ENCODE results near the gene ADORA2B.

ADORA2B gene

DNA sequence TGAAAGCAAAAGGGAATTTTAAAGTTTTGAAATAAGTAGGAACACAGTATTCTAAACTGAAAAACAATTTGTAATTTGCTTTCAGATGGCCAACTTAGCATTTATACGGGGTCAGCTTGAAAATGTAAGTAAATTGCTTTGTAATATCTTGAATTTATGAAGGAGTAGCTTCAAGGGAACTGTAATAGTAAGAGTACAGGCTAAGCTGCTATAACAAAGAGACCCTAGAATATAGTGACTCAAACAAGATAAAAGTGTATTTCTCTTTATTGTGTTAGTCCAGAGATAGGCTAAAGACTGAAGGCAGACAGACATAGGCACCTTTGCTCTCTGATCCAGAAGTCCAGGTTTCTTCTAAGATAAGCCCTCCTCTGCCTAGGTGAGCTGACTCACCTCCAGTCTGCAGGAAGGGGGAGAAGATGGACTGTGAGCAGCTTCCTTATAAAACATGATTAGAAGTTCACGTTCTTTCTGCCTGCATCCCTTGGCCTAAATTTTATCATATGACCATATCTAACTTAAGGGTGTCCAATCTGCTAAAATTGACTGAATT lies 57.9 kb downstream of the ADORA2B start:
- peaks cover 59 to 66% (median 61%) of the 10 kb centered on the region in 3 donors for H3K36me3 ChIP-seq

GRCh38 chr17:16003841-16004240 lies 58.9 kb downstream of the ADORA2B start:
- no peaks in the 10 kb centered on the region for H3K9me3 ChIP-seq
- no peak overlapping the region for H3K27ac ChIP-seq
- peaks cover 70 to 77% (median 70%) of the 10 kb centered on the region in 3 donors for H3K36me3 ChIP-seq
- peaks cover 0 to 21% (median 15%) of the 10 kb centered on the region in 4 donors for H3K4me1 ChIP-seq
- intact Hi-C loops (cut with DNase I; ENCODE audit: low total_unique reads) = no loop called here
- no peak for DNase-seq
- TF ChIP-seq CTCF (IDR thresholded peaks at IDR 0.05) = no peak
- H3K4me3 ChIP-seq = no peak overlapping the region
- no peaks in the 10 kb centered on the region for H3K27me3 ChIP-seq

More for the DNA sequence above, 57.9 kb downstream of the ADORA2B start:
- Histone ChIP-seq H3K27me3 (no peaks in the 10 kb centered on the region), H3K27ac (no peak overlapping the region), H3K9me3 (no peaks in the 10 kb centered on the region), H3K4me1 (peaks cover 0 to 23% (median 15%) of the 10 kb centered on the region in 4 donors), H3K4me3 (no peak overlapping the region)
- no peak for DNase-seq
- intact Hi-C loops (cut with DNase I; ENCODE audit: low total_unique reads) = no loop called here
- no peak for TF ChIP-seq CTCF (IDR thresholded peaks at IDR 0.05)

GRCh38 chr17:16005636-16006035 lies 60.7 kb downstream of the ADORA2B start:
- Histone ChIP-seq H3K27ac (no peak overlapping the region), H3K27me3 (no peaks in the 10 kb centered on the region), H3K4me1 (peaks cover 0 to 15% (median 11%) of the 10 kb centered on the region in 4 donors), H3K36me3 (peaks cover 82 to 87% (median 82%) of the 10 kb centered on the region in 3 donors), H3K9me3 (no peaks in the 10 kb centered on the region), H3K4me3 (no peak overlapping the region)
- DNase-seq = no peak
- intact Hi-C loops (cut with DNase I; ENCODE audit: low total_unique reads) = no loop called here
- TF ChIP-seq CTCF (IDR thresholded peaks at IDR 0.05) = no peak

DNA sequence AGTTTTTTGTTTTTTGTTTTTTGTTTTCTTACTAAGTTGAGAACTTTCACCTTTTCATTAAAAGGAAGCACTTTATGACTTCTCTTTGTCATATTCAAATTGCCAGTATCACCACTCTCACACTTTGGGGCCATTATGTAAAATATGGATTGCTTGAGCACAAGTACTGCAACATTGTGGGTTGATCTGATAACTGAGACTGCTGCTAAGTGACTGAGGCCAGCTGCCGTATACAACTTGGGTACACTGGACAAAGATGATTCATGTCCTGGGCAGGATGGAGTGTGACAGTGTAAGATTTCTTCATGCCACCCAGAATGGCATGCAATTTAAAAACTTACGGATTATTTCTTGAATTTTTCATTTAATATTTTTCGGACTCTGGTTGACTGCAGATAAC lies 62.5 kb downstream of the ADORA2B start:
- H3K4me1 ChIP-seq = peaks cover 0 to 7% (median 0%) of the 10 kb centered on the region in 4 donors
- no peak overlapping the region for H3K4me3 ChIP-seq
- intact Hi-C loops (cut with DNase I; ENCODE audit: low total_unique reads) = no loop called here
- DNase-seq = no peak
- H3K36me3 ChIP-seq = peaks cover 75 to 86% (median 75%) of the 10 kb centered on the region in 3 donors
- no peak for TF ChIP-seq CTCF (IDR thresholded peaks at IDR 0.05)
- no peak overlapping the region for H3K27ac ChIP-seq
- no peaks in the 10 kb centered on the region for H3K27me3 ChIP-seq
- no peaks in the 10 kb centered on the region for H3K9me3 ChIP-seq

- no peak overlapping the region for H3K4me3 ChIP-seq
- H3K27me3 ChIP-seq = no peaks in the 10 kb centered on the region
- no peaks in the 10 kb centered on the region for H3K9me3 ChIP-seq
- H3K27ac ChIP-seq = no peak overlapping the region
- intact Hi-C loops (cut with DNase I; ENCODE audit: low total_unique reads) = no loop called here
- TF ChIP-seq CTCF (IDR thresholded peaks at IDR 0.05) = peak; percentile 33
- H3K36me3 ChIP-seq = peaks cover 27 to 53% (median 39%) of the 10 kb centered on the region in 3 donors
- peaks cover 0 to 8% (median 0%) of the 10 kb centered on the region in 4 donors for H3K4me1 ChIP-seq
- DNase-seq = no peak
These were observed 69.0 kb downstream of the ADORA2B start for GRCh38 chr17:16013943-16014407.

All from tibial artery (tissue), 4 donors.